H9 (cell line): ENCODE data around the gene BHLHE40. TPM values are rescaled to one million over a fixed set of nuclear protein-coding genes. Genes with fewer than 3 reads are reported as not detected.

ENCODE experiments used
- DNase-seq: peaks from one replicate; pipeline ENCODE4 v3.0.0-alpha.2; 2017
- H2AFZ ChIP-seq: one replicate; pipeline ENCODE4 v1.6.1; 2013; ENCODE audit warnings: mild to moderate bottlenecking, low read length, control low read depth, moderate library complexity
- H2AK5ac ChIP-seq: 2 replicates; pipeline ENCODE4 v1.6.1; 2013; ENCODE audit warnings: low read length, control low read depth, mixed read lengths; ENCODE audit not compliant: insufficient read length
- H2BK120ac ChIP-seq: one replicate; pipeline ENCODE4 v1.6.1; 2013; ENCODE audit warnings: low read depth, mild to moderate bottlenecking, low read length, control low read depth, inconsistent platforms; ENCODE audit not compliant: poor library complexity, severe bottlenecking
- H2BK12ac ChIP-seq: 2 replicates; pipeline ENCODE4 v1.6.1; 2013; ENCODE audit warnings: low read length, control low read depth, mixed read lengths, low read depth; ENCODE audit not compliant: insufficient read length
- H2BK15ac ChIP-seq: 2 replicates; pipeline ENCODE4 v1.6.1; 2013; ENCODE audit warnings: low read depth, low read length, control low read depth
- H2BK20ac ChIP-seq: one replicate; pipeline ENCODE4 v1.6.1; 2013; ENCODE audit warnings: low read depth, mild to moderate bottlenecking, low read length, control low read depth, inconsistent platforms; ENCODE audit not compliant: poor library complexity, severe bottlenecking
- H2BK5ac ChIP-seq: 2 replicates; pipeline ENCODE4 v1.6.1; 2013; ENCODE audit warnings: low read length, control low read depth, mixed read lengths; ENCODE audit not compliant: insufficient read length
- H3K14ac ChIP-seq: 2 replicates; pipeline ENCODE4 v1.6.1; 2013; ENCODE audit warnings: low read length, control low read depth; ENCODE audit not compliant: insufficient read depth
- H3K18ac ChIP-seq: 2 replicates; pipeline ENCODE4 v1.6.1; 2013; ENCODE audit warnings: low read depth, mild to moderate bottlenecking, mixed read lengths, low read length, control low read depth; ENCODE audit not compliant: insufficient read length
- H3K23ac ChIP-seq: 2 replicates; pipeline ENCODE4 v1.6.1; 2013; ENCODE audit warnings: low read length, control low read depth, mixed read lengths, low read depth; ENCODE audit not compliant: insufficient read length
- H3K23me2 ChIP-seq: 2 replicates; pipeline ENCODE4 v1.6.1; 2013; ENCODE audit warnings: low read depth, mild to moderate bottlenecking, mixed read lengths, low read length, control low read depth; ENCODE audit not compliant: insufficient read length, poor library complexity, severe bottlenecking
- H3K27ac ChIP-seq: 2 replicates; pipeline ENCODE4 v1.5.1; 2013; ENCODE audit warnings: low read length, control low read depth, mixed read lengths, low read depth; ENCODE audit not compliant: insufficient read length
- H3K27me3 ChIP-seq: 2 replicates; pipeline ENCODE4 v1.6.1; 2013; ENCODE audit warnings: low read length, control low read depth, inconsistent platforms; ENCODE audit not compliant: insufficient read depth
- H3K4ac ChIP-seq: 2 replicates; pipeline ENCODE4 v1.6.1; 2013; ENCODE audit warnings: low read depth, mild to moderate bottlenecking, control low read depth, inconsistent platforms, low read length, moderate library complexity
- H3K4me1 ChIP-seq: 2 replicates; pipeline ENCODE4 v1.6.1; 2013; ENCODE audit warnings: low read length, control low read depth, inconsistent platforms; ENCODE audit not compliant: insufficient read depth
- H3K4me2 ChIP-seq: 2 replicates; pipeline ENCODE4 v1.6.1; 2013; ENCODE audit warnings: low read length, control low read depth, mixed read lengths; ENCODE audit not compliant: insufficient read length, insufficient read depth
- H3K56ac ChIP-seq: 2 replicates; pipeline ENCODE4 v1.6.1; 2013; ENCODE audit warnings: low read depth, mild to moderate bottlenecking, mixed read lengths, low read length, control low read depth; ENCODE audit not compliant: insufficient read length
- H3K79me1 ChIP-seq: 2 replicates; pipeline ENCODE4 v1.6.1; 2013; ENCODE audit warnings: low read depth, mild to moderate bottlenecking, moderate library complexity, low read length, control low read depth, inconsistent platforms; ENCODE audit not compliant: insufficient read depth, poor library complexity, severe bottlenecking
- H3K79me2 ChIP-seq: 2 replicates; pipeline ENCODE4 v1.6.1; 2013; ENCODE audit warnings: low read length, control low read depth, inconsistent platforms; ENCODE audit not compliant: insufficient read depth
- H3K9ac ChIP-seq: 2 replicates; pipeline ENCODE4 v1.6.1; 2013; ENCODE audit warnings: low read length, control low read depth, mixed read lengths; ENCODE audit not compliant: insufficient read length; ENCODE audit errors: extremely low read depth
- H3K9me3 ChIP-seq: one replicate; pipeline ENCODE4 v1.6.1; 2013; ENCODE audit warnings: low read depth, low read length, inconsistent platforms; ENCODE audit not compliant: control insufficient read depth
- H3T11ph ChIP-seq: one replicate; pipeline ENCODE4 v1.6.1; 2013; ENCODE audit warnings: mild to moderate bottlenecking, low read length, control low read depth, inconsistent platforms
- H4K20me1 ChIP-seq: one replicate; pipeline ENCODE4 v1.6.1; 2013; ENCODE audit not compliant: control insufficient read depth, insufficient read length, insufficient read depth
- H4K5ac ChIP-seq: 2 replicates; pipeline ENCODE4 v1.6.1; 2013; ENCODE audit warnings: low read depth, mild to moderate bottlenecking, mixed read lengths, low read length, control low read depth; ENCODE audit not compliant: insufficient read length
- H4K8ac ChIP-seq: replicated peaks from 2 replicates; pipeline ENCODE4 v1.6.1; 2013; ENCODE audit warnings: low read length, control low read depth, mixed read lengths, low read depth; ENCODE audit not compliant: insufficient read length
- H4K91ac ChIP-seq: 2 replicates; pipeline ENCODE4 v1.6.1; 2013; ENCODE audit warnings: low read depth, mild to moderate bottlenecking, moderate library complexity, mixed read lengths, low read length, control low read depth; ENCODE audit not compliant: insufficient read length
- H3K27ac Mint-ChIP-seq, 3 experiments: 2 replicates in 2 of 3; 3 replicates in 1 of 3; pipeline ENCODE4 v1.8.0; 2020 to 2021; ENCODE audit warnings: mixed read lengths in 3 of 3, mild to moderate bottlenecking in 1 of 3, moderate library complexity in 1 of 3
- H3K27me3 Mint-ChIP-seq: 2 replicates; pipeline ENCODE4 v1.8.0; 2021; ENCODE audit warnings: low read depth, mild to moderate bottlenecking, moderate library complexity, mixed read lengths
- H3K36me3 Mint-ChIP-seq, 3 experiments: 2 replicates in 2 of 3; 3 replicates in 1 of 3; pipeline ENCODE4 v1.8.0; 2020 to 2021; ENCODE audit warnings: low read depth in 3 of 3, mixed read lengths in 3 of 3; ENCODE audit not compliant: insufficient read depth in 1 of 3
- H3K4me1 Mint-ChIP-seq, 2 experiments: 2 replicates each; pipeline ENCODE4 v1.8.0; 2020; ENCODE audit warnings: mixed read lengths in 2 of 2
- H3K4me3 Mint-ChIP-seq, 2 experiments: 2 replicates in 1 of 2; 3 replicates in 1 of 2; pipeline ENCODE4 v1.8.0; 2020 to 2021; ENCODE audit warnings: mild to moderate bottlenecking in 2 of 2, mixed read lengths in 2 of 2, moderate library complexity in 1 of 2
- H3K9me3 Mint-ChIP-seq, 2 experiments: 2 replicates in 1 of 2; 3 replicates in 1 of 2; pipeline ENCODE4 v1.8.0; 2020; ENCODE audit warnings: mild to moderate bottlenecking in 2 of 2, mixed read lengths in 2 of 2, moderate library complexity in 1 of 2
- CTCF ChIP-seq: fragments of 200-600 bp; sonication (generic); conservative IDR thresholded peaks from 3 replicates; pipeline ENCODE4 v1.8.0; 2021; ENCODE audit warnings: antibody characterized with exemption, mild to moderate bottlenecking
- WGBS: extraction: QIAGEN DNeasy Blood & Tissue Kit; methylation state at CpG from one replicate; pipeline ENCODE4 v1.1.7; 2013; ENCODE audit warnings: missing lambda C conversion rate, low lambda C conversion rate, mixed read lengths; ENCODE audit not compliant: insufficient read length; ENCODE audit errors: extremely low coverage; 5-methylcytosine and 5-hydroxymethylcytosine counted together
- total RNA-seq: library from RNA; stranded (reverse); gene quantifications from 2 replicates; pipeline ENCODE4 v1.2.1, GENCODE V29; 2021

The BHLHE40 gene
- total RNA-seq, 1 experiment from 2014 or later: 4.1 TPM

GRCh38 chr3:4949659-4950058 is 29.6 kb upstream of the BHLHE40 start:
- H3K27ac Mint-ChIP-seq: no peak overlapping the region
- Histone ChIP-seq H3K14ac (no peak overlapping the region), H3K79me1 (no peaks in the 10 kb centered on the region), H3K18ac (no peak overlapping the region), H3K23ac (no peak overlapping the region), H3K27ac (no peak overlapping the region), H3K79me2 (no peaks in the 10 kb centered on the region), H3K4me2 (no peak overlapping the region), H3K56ac (no peak overlapping the region), H2BK15ac (no peak overlapping the region), H2AK5ac (no peak overlapping the region), H4K20me1 (no peaks in the 10 kb centered on the region), H3K9me3 (no peaks in the 10 kb centered on the region), H2BK5ac (no peak overlapping the region), H2BK12ac (no peak overlapping the region), H3K9ac (no peak overlapping the region), H3K23me2 (no peaks in the 10 kb centered on the region), H4K8ac (no peak overlapping the region), H2BK120ac (no peak overlapping the region), H2BK20ac (no peak overlapping the region), H3T11ph (no peak overlapping the region), H3K4ac (no peak overlapping the region), H4K91ac (no peak overlapping the region), H4K5ac (no peak overlapping the region), H3K4me1 (no peaks in the 10 kb centered on the region), H3K27me3 (no peaks in the 10 kb centered on the region), H2AFZ (no peak overlapping the region)
- no peaks in the 10 kb centered on the region; a peak in 1 of 5 replicates for H3K9me3 Mint-ChIP-seq
- no CpG with 5 or more reads among the region's 2 CpGs for WGBS
- H3K36me3 Mint-ChIP-seq: no peaks in the 10 kb centered on the region; a peak in 1 of 7 replicates
- peaks cover 7 to 10% of the 10 kb centered on the region in 2 experiments; a peak in 3 of 4 replicates for H3K4me1 Mint-ChIP-seq
- H3K4me3 Mint-ChIP-seq: no peak overlapping the region
- DNase-seq: no peak
- H3K27me3 Mint-ChIP-seq: no peaks in the 10 kb centered on the region
- TF ChIP-seq CTCF: no peak
